ENCODE data around the gene KIF1A. TPM values are rescaled to one million over a fixed set of nuclear protein-coding genes. Genes with fewer than 3 reads are reported as not detected.

The KIF1A gene
- total and polyA plus RNA-seq, 2 of the 13 experiments (the other 11 are each of a cell fraction or from before 2014, with no cell fraction given): 0.01 TPM; not detected in 1

DNA sequence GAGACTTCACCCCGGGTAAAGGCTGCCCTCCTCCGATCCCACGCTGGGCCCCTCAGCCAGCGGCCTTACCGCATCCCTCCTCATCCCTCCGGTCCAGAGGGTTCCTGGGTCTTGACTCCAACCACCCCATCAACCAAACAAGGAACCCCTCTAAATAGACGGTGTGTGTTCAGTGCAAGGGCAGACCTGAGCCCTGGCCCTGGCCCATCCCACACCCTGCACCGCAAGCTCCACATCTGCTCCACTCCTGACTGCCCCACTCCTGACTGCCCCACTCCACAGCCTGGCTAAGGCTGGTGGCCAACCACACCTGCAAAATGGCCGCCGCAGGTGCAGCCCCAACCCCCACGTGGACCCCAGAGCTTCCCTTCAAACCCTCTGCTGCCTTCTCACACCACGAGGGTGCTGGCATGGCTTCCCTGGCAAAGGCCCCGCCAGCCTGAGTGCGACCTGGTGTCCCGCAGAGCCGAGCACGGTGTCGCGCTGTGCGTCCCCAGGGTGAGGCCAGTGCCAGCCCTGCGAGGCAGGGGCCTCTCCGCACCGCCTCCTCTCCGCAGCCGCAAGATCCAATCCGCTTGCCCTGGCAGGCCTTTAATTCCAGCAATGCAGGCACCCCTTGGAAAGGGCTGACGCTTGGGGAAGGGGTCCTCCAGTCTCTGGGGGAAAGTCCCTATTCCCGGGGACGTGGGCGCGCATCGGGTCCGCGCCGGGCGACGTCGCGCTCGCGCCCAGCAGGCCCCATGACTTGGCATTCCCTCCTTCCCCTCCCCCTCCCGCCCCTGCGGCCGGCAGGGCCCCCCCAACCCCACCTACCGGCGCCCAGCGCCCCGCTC lies 1.5 kb downstream of the KIF1A start (continued):
- TF ChIP-seq, protein P1, sequence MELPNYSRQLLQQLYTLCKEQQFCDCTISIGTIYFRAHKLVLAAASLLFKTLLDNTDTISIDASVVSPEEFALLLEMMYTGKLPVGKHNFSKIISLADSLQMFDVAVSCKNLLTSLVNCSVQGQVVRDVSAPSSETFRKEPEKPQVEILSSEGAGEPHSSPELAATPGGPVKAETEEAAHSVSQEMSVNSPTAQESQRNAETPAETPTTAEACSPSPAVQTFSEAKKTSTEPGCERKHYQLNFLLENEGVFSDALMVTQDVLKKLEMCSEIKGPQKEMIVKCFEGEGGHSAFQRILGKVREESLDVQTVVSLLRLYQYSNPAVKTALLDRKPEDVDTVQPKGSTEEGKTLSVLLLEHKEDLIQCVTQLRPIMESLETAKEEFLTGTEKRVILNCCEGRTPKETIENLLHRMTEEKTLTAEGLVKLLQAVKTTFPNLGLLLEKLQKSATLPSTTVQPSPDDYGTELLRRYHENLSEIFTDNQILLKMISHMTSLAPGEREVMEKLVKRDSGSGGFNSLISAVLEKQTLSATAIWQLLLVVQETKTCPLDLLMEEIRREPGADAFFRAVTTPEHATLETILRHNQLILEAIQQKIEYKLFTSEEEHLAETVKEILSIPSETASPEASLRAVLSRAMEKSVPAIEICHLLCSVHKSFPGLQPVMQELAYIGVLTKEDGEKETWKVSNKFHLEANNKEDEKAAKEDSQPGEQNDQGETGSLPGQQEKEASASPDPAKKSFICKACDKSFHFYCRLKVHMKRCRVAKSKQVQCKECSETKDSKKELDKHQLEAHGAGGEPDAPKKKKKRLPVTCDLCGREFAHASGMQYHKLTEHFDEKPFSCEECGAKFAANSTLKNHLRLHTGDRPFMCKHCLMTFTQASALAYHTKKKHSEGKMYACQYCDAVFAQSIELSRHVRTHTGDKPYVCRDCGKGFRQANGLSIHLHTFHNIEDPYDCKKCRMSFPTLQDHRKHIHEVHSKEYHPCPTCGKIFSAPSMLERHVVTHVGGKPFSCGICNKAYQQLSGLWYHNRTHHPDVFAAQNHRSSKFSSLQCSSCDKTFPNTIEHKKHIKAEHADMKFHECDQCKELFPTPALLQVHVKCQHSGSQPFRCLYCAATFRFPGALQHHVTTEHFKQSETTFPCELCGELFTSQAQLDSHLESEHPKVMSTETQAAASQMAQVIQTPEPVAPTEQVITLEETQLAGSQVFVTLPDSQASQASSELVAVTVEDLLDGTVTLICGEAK (IDR thresholded peaks at IDR 0.05): no peak
- TF ChIP-seq, protein P1 (CRISPR knock-in tag; IDR thresholded peaks at IDR 0.05): no peak
- TF ChIP-seq ZNF292 (CRISPR knock-in tag; IDR thresholded peaks at IDR 0.05; ENCODE audit: borderline replicate concordance, low read depth) (no peak), EZH2 (conservative IDR thresholded peaks at IDR 0.05; ENCODE audit: low read depth, low read length) (peak; percentile 42; the same call in 1 of the 2 replicates)
- TF ChIP-seq, protein P2, sequence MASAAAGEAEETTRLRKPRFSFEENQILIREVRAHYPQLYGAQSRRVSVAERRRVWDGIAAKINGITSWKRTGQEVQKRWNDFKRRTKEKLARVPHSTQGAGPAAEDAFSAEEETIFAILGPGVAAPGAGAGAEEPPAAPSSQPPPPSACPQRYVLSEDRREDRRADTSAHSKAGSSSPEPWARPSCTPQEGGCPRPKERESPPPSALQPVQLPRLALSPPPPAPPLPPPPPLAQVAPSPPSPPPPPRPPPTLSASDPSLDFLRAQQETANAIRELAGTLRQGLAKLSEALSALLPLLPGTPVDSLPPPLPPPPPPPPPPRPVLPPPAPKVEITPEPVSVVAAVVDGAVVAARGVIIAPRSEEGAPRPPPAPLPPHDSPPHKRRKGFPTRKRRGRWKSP (CRISPR knock-in tag; IDR thresholded peaks at IDR 0.05): no peak
- TF ChIP-seq, protein P3, sequence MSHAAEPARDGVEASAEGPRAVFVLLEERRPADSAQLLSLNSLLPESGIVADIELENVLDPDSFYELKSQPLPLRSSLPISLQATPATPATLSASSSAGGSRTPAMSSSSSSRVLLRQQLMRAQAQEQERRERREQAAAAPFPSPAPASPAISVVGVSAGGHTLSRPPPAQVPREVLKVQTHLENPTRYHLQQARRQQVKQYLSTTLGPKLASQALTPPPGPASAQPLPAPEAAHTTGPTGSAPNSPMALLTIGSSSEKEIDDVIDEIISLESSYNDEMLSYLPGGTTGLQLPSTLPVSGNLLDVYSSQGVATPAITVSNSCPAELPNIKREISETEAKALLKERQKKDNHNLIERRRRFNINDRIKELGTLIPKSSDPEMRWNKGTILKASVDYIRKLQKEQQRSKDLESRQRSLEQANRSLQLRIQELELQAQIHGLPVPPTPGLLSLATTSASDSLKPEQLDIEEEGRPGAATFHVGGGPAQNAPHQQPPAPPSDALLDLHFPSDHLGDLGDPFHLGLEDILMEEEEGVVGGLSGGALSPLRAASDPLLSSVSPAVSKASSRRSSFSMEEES (CRISPR knock-in tag; IDR thresholded peaks at IDR 0.05): no peak
